Middle frontal gyrus (tissue), 1 donor: ENCODE data around the gene KCMF1.
A peak's percentile ranks its signal among the peaks of the same experiment; 100 is the strongest.

ENCODE experiments used
- DNase-seq: peaks from one replicate; pipeline ENCODE4 v3.0.0-alpha.2; 2015; ENCODE audit warnings: low spot score; ENCODE audit errors: extremely low spot score

The KCMF1 gene

DNA sequence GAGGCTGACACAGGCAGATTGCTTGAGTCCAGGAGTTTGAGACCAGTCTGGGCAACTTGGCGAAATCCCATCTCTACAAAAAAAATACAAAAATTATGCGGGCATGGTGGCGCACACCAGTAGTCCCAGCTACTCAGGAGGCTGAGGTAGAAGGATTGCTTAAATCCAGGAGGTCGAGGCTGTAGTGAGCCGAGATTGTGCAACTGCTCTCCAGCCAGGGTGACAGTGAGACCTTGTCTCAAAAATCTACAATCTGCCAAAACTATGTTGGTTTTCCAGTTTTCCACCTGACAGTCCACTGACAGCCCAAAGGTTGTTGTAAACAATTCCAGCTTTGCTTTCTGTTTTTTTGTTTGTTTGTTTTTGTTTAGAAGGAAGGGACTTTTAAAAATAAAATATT, 51.3 kb downstream of the KCMF1 start:
- DNase-seq = no peak

GRCh38 chr2:85024372-85025047, 53.5 kb downstream of the KCMF1 start:
- DNase-seq = no peak

GRCh38 chr2:85032621-85033020, 61.7 kb downstream of the KCMF1 start:
- no peak for DNase-seq

- no peak for DNase-seq
Measured at GRCh38 chr2:85033388-85033787, 62.4 kb downstream of the KCMF1 start.

- DNase-seq = no peak
Measured at GRCh38 chr2:85034158-85034557, 63.2 kb downstream of the KCMF1 start.

DNA sequence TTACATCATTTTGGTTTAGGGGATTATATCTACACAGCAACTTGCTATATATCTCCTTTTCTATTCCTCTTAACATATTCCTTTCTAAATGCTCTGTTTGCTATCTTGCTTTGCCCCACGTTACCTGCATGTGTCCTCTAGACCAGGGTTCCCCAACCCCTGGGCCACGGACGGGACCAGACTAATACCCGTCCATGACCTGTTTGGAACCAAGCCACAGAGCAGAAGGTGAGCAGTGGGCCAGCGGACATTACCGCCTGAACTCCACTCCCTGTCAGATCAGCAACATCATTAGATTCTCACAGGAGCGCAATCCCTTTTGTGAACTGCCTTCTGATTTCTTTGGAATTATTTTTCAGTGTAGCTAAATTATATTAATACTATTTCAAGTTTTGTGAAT, 66.7 kb downstream of the KCMF1 start:
- no peak for DNase-seq

GRCh38 chr2:85042330-85042729, 71.4 kb downstream of the KCMF1 start:
- no peak for DNase-seq

- no peak for DNase-seq
Measured at GRCh38 chr2:85048534-85048933, 77.6 kb downstream of the KCMF1 start.

GRCh38 chr2:85049236-85049635, 78.3 kb downstream of the KCMF1 start:
- no peak for DNase-seq

GRCh38 chr2:85053802-85054201, 82.8 kb downstream of the KCMF1 start:
- no peak for DNase-seq

GRCh38 chr2:85057226-85057962, 86.4 kb downstream of the KCMF1 start:
- DNase-seq = no peak

- DNase-seq = no peak
Measured at GRCh38 chr2:85061896-85062295, 90.9 kb downstream of the KCMF1 start.

DNA sequence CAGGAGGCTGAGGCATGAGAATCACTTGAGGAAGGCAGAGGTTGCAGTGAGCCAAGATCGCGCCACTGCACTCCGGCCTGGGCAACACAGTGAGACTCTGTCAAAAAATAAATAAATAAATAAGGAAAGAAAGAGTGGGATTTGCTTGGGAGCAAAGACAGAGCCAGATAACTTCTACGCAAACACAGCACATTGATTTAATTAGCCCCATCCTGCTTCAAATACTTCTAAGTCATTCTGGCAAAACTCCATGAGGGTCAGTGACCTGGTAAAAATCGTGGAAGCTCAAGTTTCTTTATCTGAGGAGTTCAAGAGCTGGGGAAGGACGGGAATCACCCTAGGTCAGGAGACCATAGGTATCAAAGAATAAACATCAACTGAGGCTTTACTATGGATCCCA, 91.6 kb downstream of the KCMF1 start:
- DNase-seq = no peak

DNA sequence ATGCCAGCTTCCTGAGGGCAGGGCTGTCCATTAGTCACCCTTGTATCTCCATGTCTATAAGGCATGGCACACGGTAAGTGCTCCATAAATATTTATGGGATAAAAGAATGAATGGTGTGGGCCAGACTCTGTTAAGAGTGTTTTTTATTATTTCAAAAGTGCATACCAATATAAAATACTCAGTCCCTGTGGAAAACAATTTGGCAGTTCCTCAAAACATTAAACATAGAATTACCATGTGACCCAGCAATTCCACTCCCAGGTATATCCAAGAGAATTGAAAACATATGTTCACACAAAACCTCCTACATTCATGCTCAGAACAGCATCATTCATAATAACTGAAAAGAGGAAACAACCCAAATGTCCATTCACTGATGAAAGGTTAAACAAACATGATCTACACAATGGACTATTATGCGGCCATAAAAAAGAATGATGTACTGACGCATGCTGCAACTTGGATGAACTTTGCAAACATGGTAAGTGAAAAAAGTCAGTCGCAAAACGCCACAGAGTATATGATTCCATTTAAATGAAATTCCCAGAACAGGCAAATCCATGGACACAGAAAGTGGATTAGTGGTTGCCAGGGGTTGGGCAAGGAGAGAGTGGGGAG, 93.1 kb downstream of the KCMF1 start:
- no peak for DNase-seq

DNA sequence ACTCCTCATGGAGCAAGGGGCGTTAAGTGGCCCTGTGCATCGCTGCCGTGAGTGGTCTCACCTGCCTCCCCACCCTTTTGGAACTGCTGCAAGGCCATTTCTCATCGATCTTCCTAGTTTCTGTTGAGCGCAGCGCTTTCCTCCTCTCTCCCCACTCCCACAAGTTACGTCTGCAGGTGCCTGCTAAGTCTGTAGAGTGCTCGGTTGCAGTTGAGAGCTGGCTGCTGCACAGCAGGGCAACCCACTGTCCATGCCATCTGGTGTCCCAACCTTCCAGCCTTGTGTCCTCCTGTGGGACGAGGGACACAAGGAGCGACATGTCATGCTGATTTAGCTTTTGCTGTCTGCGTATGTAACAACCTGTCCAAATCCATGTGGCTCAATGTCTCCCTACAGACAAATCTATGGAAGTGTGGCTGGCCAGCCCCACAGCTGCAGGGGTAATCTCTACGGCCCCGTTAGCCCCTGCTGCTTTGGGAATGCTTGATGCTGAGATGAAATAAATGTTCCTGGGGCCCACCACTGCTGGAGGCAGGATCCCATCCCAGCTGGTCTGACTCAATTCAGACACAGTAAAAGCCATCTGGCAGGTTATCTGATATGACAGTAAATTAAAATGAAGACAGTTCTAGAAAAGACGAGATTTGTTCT, 94.1 kb downstream of the KCMF1 start:
- DNase-seq = no peak

GRCh38 chr2:85066006-85066740, 95.2 kb downstream of the KCMF1 start:
- DNase-seq = no peak

- peak; percentile 13 for DNase-seq
Measured at GRCh38 chr2:85066874-85067351, 96.0 kb downstream of the KCMF1 start.

DNA sequence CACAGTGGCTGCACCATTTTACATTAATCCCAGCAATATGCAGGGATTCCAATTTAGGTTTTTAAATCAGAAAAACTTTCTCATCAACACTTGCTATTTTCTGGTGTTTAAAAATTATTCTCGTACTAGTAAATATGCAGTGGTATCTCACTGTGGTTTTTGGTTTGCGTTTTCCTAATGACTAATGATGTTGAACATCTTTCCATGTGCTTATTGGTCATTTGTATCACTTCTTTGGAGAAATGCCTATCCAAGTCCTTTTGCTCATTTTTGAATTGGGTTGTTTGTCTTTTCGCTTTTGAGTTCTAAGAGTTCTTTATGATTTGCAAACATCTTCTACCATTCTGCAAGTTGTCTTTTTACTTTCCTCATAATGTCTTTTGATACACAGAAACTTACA, 100.1 kb downstream of the KCMF1 start:
- no peak for DNase-seq

- DNase-seq = no peak
Measured at GRCh38 chr2:85073033-85073432, 102.1 kb downstream of the KCMF1 start.

GRCh38 chr2:85076618-85077274, 105.8 kb downstream of the KCMF1 start:
- DNase-seq = no peak
